Ascending aorta (tissue), 2 donors: ENCODE results near the gene PLB1. TPM values are rescaled to one million over a fixed set of nuclear protein-coding genes. Genes with fewer than 3 reads are reported as not detected.

ENCODE experiments used
- DNase-seq, 2 donors: peaks; one replicate each; pipeline ENCODE4 v3.0.0-alpha.2; 2019; ENCODE audit warnings: low spot score in 2 of 2
- H3K27ac ChIP-seq, 2 donors: fragments of 200-600 bp; sonication (generic); one replicate each; pipeline ENCODE4 v1.5.1; 2016 to 2017; ENCODE audit warnings: mild to moderate bottlenecking in 1 of 2
- H3K27me3 ChIP-seq: fragments of 200-600 bp; sonication (generic); one replicate; pipeline ENCODE4 v1.5.1; 2017
- H3K36me3 ChIP-seq, 2 donors: fragments of 200-600 bp; sonication (generic); one replicate each; pipeline ENCODE4 v1.5.1; 2016
- H3K4me1 ChIP-seq, 2 donors: fragments of 200-600 bp; sonication (generic); one replicate each; pipeline ENCODE4 v1.5.1; 2016 to 2017; ENCODE audit warnings: mild to moderate bottlenecking in 1 of 2
- H3K4me3 ChIP-seq, 2 donors: fragments of 200-600 bp; sonication (generic); one replicate each; pipeline ENCODE4 v1.5.1; 2016 to 2017; ENCODE audit warnings: mild to moderate bottlenecking in 1 of 2
- H3K9me3 ChIP-seq, 2 donors: fragments of 200-600 bp; sonication (generic); one replicate each; pipeline ENCODE4 v1.5.1; 2016
- CTCF ChIP-seq, 3 experiments: fragments of 200-600 bp in 2 of 3; fragments of 450-650 bp in 1 of 3; sonication (generic) in 2 of 3; IDR thresholded peaks; one replicate each; pipeline ENCODE4 v1.5.1; 2016 to 2019; ENCODE audit warnings: antibody characterized with exemption in 3 of 3, mild to moderate bottlenecking in 1 of 3, moderate library complexity in 1 of 3
- intact Hi-C: fragments of 100-400 bp; cut with DNase I; formaldehyde crosslinking; loops from one replicate; pipeline ENCODE4 v1.15.1; 2023
- total RNA-seq: library from RNA; depleted of rRNA; stranded (reverse); fragments of >200 nt; gene quantifications from one replicate; pipeline ENCODE4 v1.1.0, GENCODE V29; 2016

PLB1 gene
- total RNA-seq, 1 donor from 2014 or later, result 9.7 TPM

DNA sequence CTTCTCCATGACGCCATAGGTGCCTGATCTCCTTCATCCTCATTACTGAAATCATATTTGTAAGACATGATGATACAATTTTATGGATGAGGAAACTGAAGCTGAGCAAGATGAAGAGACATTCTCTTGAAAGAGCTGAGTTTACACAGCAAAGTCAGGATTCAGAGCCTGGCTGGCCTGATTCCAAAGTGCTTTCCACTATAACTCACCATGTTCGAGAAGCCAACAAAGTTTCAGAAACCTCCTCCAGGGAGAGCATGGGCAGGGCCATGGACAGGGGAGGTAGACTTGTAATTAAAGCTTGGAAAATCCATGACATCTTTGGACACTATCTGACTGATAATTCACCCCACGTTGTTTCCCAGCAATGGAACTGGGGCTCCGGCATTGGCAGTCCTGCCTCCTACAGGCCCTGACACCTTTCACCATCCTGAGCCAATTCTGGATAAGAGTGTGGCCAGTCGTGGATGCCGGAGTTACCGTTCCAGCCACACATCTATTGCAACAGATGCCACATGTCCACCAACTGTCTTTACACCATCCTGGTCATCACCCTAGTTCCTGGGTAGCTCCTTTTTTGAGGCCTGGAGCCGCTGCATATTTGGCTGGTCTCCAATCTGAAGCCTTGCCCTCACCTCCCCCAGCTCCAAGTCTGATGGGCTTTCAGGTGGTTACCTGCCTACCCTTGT, 170.8 kb downstream of the PLB1 start:
- H3K4me1 ChIP-seq, result peaks cover 9 to 40% of the 10 kb centered on the region in 2 donors
- no peak for DNase-seq
- no peaks in the 10 kb centered on the region for H3K27me3 ChIP-seq
- no peaks in the 10 kb centered on the region for H3K36me3 ChIP-seq
- no peak overlapping the region for H3K4me3 ChIP-seq
- H3K27ac ChIP-seq, result peak overlapping the region; percentile 42 to 91
- TF ChIP-seq CTCF (IDR thresholded peaks at IDR 0.05), result no peak
- no peaks in the 10 kb centered on the region for H3K9me3 ChIP-seq
- intact Hi-C loops, result no loop called here

DNA sequence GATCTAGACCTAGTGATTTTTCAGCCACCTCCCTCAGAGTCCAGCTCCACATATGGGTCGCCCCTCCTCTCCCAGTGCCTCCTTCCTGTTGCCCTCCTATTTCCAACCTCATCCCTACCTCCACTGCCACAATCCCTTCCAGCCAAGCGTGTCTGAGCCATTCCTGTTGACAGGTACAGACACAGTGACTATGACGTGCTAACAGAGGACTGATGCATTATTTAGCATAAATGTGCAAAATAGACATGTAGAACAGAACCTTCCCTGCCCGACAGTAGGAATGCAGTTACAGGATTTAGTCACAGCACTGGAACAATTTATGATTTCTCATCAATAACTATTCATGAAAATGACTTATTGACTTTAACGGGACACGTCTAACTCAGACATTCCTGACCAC, 171.4 kb downstream of the PLB1 start:
- TF ChIP-seq CTCF (IDR thresholded peaks at IDR 0.05), result no peak
- Histone ChIP-seq H3K4me1 (peaks cover 9 to 34% of the 10 kb centered on the region in 2 donors), H3K9me3 (no peaks in the 10 kb centered on the region), H3K4me3 (no peak overlapping the region), H3K27ac (peak overlapping the region; percentile 42 to 91), H3K36me3 (no peaks in the 10 kb centered on the region), H3K27me3 (no peaks in the 10 kb centered on the region)
- no peak for DNase-seq
- intact Hi-C loops, result no loop called here

GRCh38 chr2:28668106-28668814, 172.4 kb downstream of the PLB1 start:
- Histone ChIP-seq H3K4me1 (peaks cover 9 to 27% of the 10 kb centered on the region in 2 donors), H3K36me3 (no peaks in the 10 kb centered on the region), H3K9me3 (no peaks in the 10 kb centered on the region), H3K27ac (no peak overlapping the region), H3K4me3 (no peak overlapping the region), H3K27me3 (no peaks in the 10 kb centered on the region)
- intact Hi-C loops, result no loop called here
- TF ChIP-seq CTCF (IDR thresholded peaks at IDR 0.05), result no peak
- no peak for DNase-seq

DNA sequence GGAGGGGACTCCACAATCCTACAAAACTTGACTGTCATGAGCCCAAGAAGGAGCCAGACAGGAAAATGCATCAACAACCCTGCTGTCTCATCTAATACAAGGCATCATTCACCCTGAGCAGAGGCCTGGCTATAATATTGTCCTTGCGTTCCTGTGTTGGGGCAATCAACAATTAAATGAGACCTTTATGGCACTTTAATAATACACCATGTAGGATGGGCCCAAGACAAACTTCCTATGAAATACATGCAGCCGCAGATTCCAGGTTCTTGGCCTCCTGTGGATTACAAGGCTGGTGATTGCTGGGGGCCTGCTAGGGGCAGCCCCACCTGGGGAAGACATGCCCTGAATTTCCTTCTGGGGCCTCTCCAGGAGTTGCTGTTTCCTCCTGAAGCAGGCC, 173.0 kb downstream of the PLB1 start:
- Histone ChIP-seq H3K36me3 (no peaks in the 10 kb centered on the region), H3K4me1 (peaks cover 7 to 21% of the 10 kb centered on the region in 2 donors), H3K9me3 (no peaks in the 10 kb centered on the region), H3K27ac (no peak overlapping the region), H3K4me3 (no peak overlapping the region), H3K27me3 (no peaks in the 10 kb centered on the region)
- intact Hi-C loops, result no loop called here
- DNase-seq, result no peak
- TF ChIP-seq CTCF (IDR thresholded peaks at IDR 0.05), result no peak

GRCh38 chr2:28670856-28671255, 175.0 kb downstream of the PLB1 start:
- H3K36me3 ChIP-seq, result no peaks in the 10 kb centered on the region
- H3K27ac ChIP-seq, result no peak overlapping the region
- H3K27me3 ChIP-seq, result no peaks in the 10 kb centered on the region
- no peak overlapping the region for H3K4me3 ChIP-seq
- no peaks in the 10 kb centered on the region for H3K9me3 ChIP-seq
- intact Hi-C loops, result no loop called here
- peaks cover 0 to 17% of the 10 kb centered on the region in 2 donors for H3K4me1 ChIP-seq
- no peak for TF ChIP-seq CTCF (IDR thresholded peaks at IDR 0.05)
- no peak for DNase-seq
